ENCODE data around the gene SCRT2. TPM values are rescaled to one million over a fixed set of nuclear protein-coding genes. Genes with fewer than 3 reads are reported as not detected.

The SCRT2 gene
- total and polyA plus RNA-seq, 10 donors, result 0.09 TPM; not detected in 9

- intact Hi-C loops (cut with DNase I; ENCODE audit: low total_unique reads), result no loop called here
- 67 to 75% (median 71%) methylated on average over 18 to 20 of the region's 20 CpGs for WGBS, 5 donors
- Histone ChIP-seq H3K9me3 (peaks cover 0 to 4% (median 0%) of the 10 kb centered on the region in 8 donors), H3K27me3 (replicated peaks in 1 of 7) (peaks cover 0 to 21% (median 0%) of the 10 kb centered on the region in 7 donors), H3K36me3 (peaks cover 0 to 39% (median 19%) of the 10 kb centered on the region in 6 donors), H3K27ac (peak overlapping the region in 5 of 8 donors; percentile 58 to 93 (median 81)), H3K4me3 (peak overlapping the region; percentile 49 to 93 (median 64)), H3K4me1 (peaks cover 13 to 37% (median 28%) of the 10 kb centered on the region in 6 donors)
- TF ChIP-seq POLR2AphosphoS5 (IDR thresholded peaks at IDR 0.05), result no peak
- TF ChIP-seq CTCF (IDR thresholded peaks at IDR 0.05 in 8 of 11, conservative IDR thresholded peaks at IDR 0.05 in 3 of 11), result no peak
- no peak for TF ChIP-seq POLR2A (IDR thresholded peaks at IDR 0.05)
- no peak for DNase-seq
Observed at GRCh38 chr20:651713-652614, 23.6 kb downstream of the SCRT2 start.

- Histone ChIP-seq H3K4me1 (peaks cover 13 to 47% (median 29%) of the 10 kb centered on the region in 6 donors), H3K4me3 (no peak overlapping the region), H3K27me3 (replicated peaks in 1 of 7) (peaks cover 0 to 15% (median 0%) of the 10 kb centered on the region in 7 donors), H3K36me3 (peaks cover 0 to 42% (median 19%) of the 10 kb centered on the region in 6 donors), H3K9me3 (peaks cover 0 to 4% (median 0%) of the 10 kb centered on the region in 8 donors), H3K27ac (peak overlapping the region in 1 of 8 donors; percentile 36)
- intact Hi-C loops (cut with DNase I; ENCODE audit: low total_unique reads), result no loop called here
- no peak for DNase-seq
- TF ChIP-seq CTCF (IDR thresholded peaks at IDR 0.05 in 8 of 11, conservative IDR thresholded peaks at IDR 0.05 in 3 of 11), result peak in 2 of 11 experiments; percentile 12 to 17
- TF ChIP-seq POLR2A (IDR thresholded peaks at IDR 0.05), result no peak
- WGBS, 5 donors, result 70 to 83% (median 75%) methylated on average over 5 of the region's 5 CpGs
Observed at GRCh38 chr20:650954-651353, 24.6 kb downstream of the SCRT2 start.

GRCh38 chr20:650281-650680 lies 25.3 kb downstream of the SCRT2 start:
- H3K36me3 ChIP-seq, result peaks cover 0 to 42% (median 19%) of the 10 kb centered on the region in 6 donors
- peaks cover 17 to 54% (median 36%) of the 10 kb centered on the region in 6 donors for H3K4me1 ChIP-seq
- intact Hi-C loops (cut with DNase I; ENCODE audit: low total_unique reads), result no loop called here
- no peak for DNase-seq
- peaks cover 0 to 15% (median 0%) of the 10 kb centered on the region in 7 donors for H3K27me3 ChIP-seq (replicated peaks in 1 of 7)
- TF ChIP-seq POLR2A (IDR thresholded peaks at IDR 0.05) (no peak), CTCF (IDR thresholded peaks at IDR 0.05 in 8 of 11, conservative IDR thresholded peaks at IDR 0.05 in 3 of 11) (no peak), POLR2AphosphoS5 (IDR thresholded peaks at IDR 0.05) (no peak)
- peaks cover 0 to 4% (median 0%) of the 10 kb centered on the region in 8 donors for H3K9me3 ChIP-seq
- H3K27ac ChIP-seq, result peak overlapping the region in 1 of 8 donors; percentile 36
- H3K4me3 ChIP-seq, result no peak overlapping the region
- 83 to 99% (median 91%) methylated on average over 5 of the region's 5 CpGs for WGBS, 5 donors

Data from spleen (tissue), 11 donors.